HEK293 (cell line): ENCODE measurements around the gene S100A10.

Experiments
- CTCF ChIA-PET: fragments of 350-600 bp; formaldehyde crosslinking; extraction: SDS; loops from one replicate; lab custom pipeline; 2021; ENCODE audit warnings: antibody characterized with exemption; lab: Yijun Ruan, JAX
- POLR2A ChIA-PET: fragments of 300-600 bp; formaldehyde crosslinking; extraction: SDS; loops from one replicate; lab custom pipeline; 2020; ENCODE audit warnings: antibody characterized with exemption, inconsistent platforms; lab: Yijun Ruan, JAX
- H3K27ac ChIP-seq: fragments of 200-500 bp; sonication (Bioruptor generic); 2 replicates; pipeline ENCODE4 v1.5.1; 2014; ENCODE audit warnings: low read depth, low read length, control low read depth, inconsistent platforms; ENCODE audit errors: extremely low read depth
- H3K36me3 ChIP-seq, 2 experiments: fragments of 200-500 bp in 1 of 2; sonication (Bioruptor generic) in 1 of 2; 1 replicate in 1 of 2; 2 replicates in 1 of 2; pipeline ENCODE4 v1.5.1; 2014 to 2017; ENCODE audit warnings: inconsistent platforms in 2 of 2, low read length in 2 of 2; ENCODE audit not compliant: control insufficient read depth in 2 of 2, insufficient read depth in 1 of 2
- H3K4me1 ChIP-seq: fragments of 200-500 bp; sonication (Bioruptor generic); 2 replicates; pipeline ENCODE4 v1.5.1; 2014; ENCODE audit warnings: mild to moderate bottlenecking, low read length, inconsistent platforms; ENCODE audit not compliant: control insufficient read depth, insufficient read depth
- H3K4me3 ChIP-seq: 2 replicates; pipeline ENCODE4 v1.5.1; 2011; ENCODE audit warnings: low read depth, mild to moderate bottlenecking, control low read depth, low read length, moderate library complexity
- H3K9me3 ChIP-seq: fragments of 200-500 bp; sonication (Bioruptor generic); 2 replicates; pipeline ENCODE4 v1.5.1; 2014; ENCODE audit warnings: low read depth, low read length, inconsistent platforms; ENCODE audit not compliant: control insufficient read depth, insufficient read depth
- CTCF ChIP-seq: fragments of 450-650 bp; formaldehyde crosslinking; IDR thresholded peaks from 2 replicates; pipeline ENCODE4 v1.5.1; 2016; ENCODE audit warnings: missing biosample characterization, missing genetic modification characterization
- GLIS2 ChIP-seq: fragments of 450-650 bp; formaldehyde crosslinking; IDR thresholded peaks from 2 replicates; pipeline ENCODE4 v1.5.1; 2016; ENCODE audit warnings: missing biosample characterization, missing genetic modification characterization
- HOXD13 ChIP-seq: sonication (generic); formaldehyde crosslinking; IDR thresholded peaks from 2 replicates; pipeline ENCODE4 v1.8.0; 2022; ENCODE audit warnings: missing genetic modification reagents, borderline replicate concordance
- KLF8 ChIP-seq: fragments of 450-650 bp; formaldehyde crosslinking; IDR thresholded peaks from 2 replicates; pipeline ENCODE4 v1.5.1; 2016; ENCODE audit warnings: missing biosample characterization, missing genetic modification characterization
- KLF9 ChIP-seq: fragments of 450-650 bp; formaldehyde crosslinking; IDR thresholded peaks from 2 replicates; pipeline ENCODE4 v1.5.1; 2016; ENCODE audit warnings: missing biosample characterization, missing genetic modification characterization, low read depth
- PRDM10 ChIP-seq: fragments of 450-650 bp; formaldehyde crosslinking; IDR thresholded peaks from 2 replicates; pipeline ENCODE4 v1.5.1; 2016; ENCODE audit warnings: missing biosample characterization, missing genetic modification characterization
- SP2 ChIP-seq: fragments of 450-650 bp; formaldehyde crosslinking; IDR thresholded peaks from 2 replicates; pipeline ENCODE4 v1.5.1; 2016; ENCODE audit warnings: missing biosample characterization, missing genetic modification characterization
- SP7 ChIP-seq: fragments of 450-650 bp; formaldehyde crosslinking; IDR thresholded peaks from 2 replicates; pipeline ENCODE4 v1.5.1; 2016; ENCODE audit warnings: missing biosample characterization, missing genetic modification characterization
- ZBTB48 ChIP-seq: fragments of 450-650 bp; formaldehyde crosslinking; IDR thresholded peaks from 2 replicates; pipeline ENCODE4 v1.5.1; 2016; ENCODE audit warnings: missing biosample characterization, missing genetic modification characterization
- ZFHX2 ChIP-seq: fragments of 450-650 bp; formaldehyde crosslinking; conservative IDR thresholded peaks from 2 replicates; pipeline ENCODE4 v1.5.1; 2016; ENCODE audit warnings: missing biosample characterization, missing genetic modification characterization
- ZFP69B ChIP-seq: fragments of 450-650 bp; formaldehyde crosslinking; IDR thresholded peaks from 2 replicates; pipeline ENCODE4 v1.5.1; 2016; ENCODE audit warnings: missing biosample characterization, missing genetic modification characterization
- ZNF114 ChIP-seq: fragments of 450-650 bp; formaldehyde crosslinking; IDR thresholded peaks from 2 replicates; pipeline ENCODE4 v1.5.0; 2017; ENCODE audit warnings: missing biosample characterization, missing genetic modification characterization
- ZNF175 ChIP-seq: fragments of 450-650 bp; formaldehyde crosslinking; IDR thresholded peaks from 2 replicates; pipeline ENCODE4 v1.5.1; 2016; ENCODE audit warnings: missing biosample characterization, missing genetic modification characterization
- ZNF2 ChIP-seq: fragments of 450-650 bp; formaldehyde crosslinking; IDR thresholded peaks from 2 replicates; pipeline ENCODE4 v1.5.1; 2016; ENCODE audit warnings: missing biosample characterization, missing genetic modification characterization
- ZNF426 ChIP-seq: fragments of 450-650 bp; formaldehyde crosslinking; IDR thresholded peaks from 2 replicates; pipeline ENCODE4 v1.5.1; 2017; ENCODE audit warnings: missing biosample characterization, missing genetic modification characterization, mild to moderate bottlenecking, inconsistent platforms, moderate library complexity
- ZNF571 ChIP-seq: fragments of 450-650 bp; formaldehyde crosslinking; IDR thresholded peaks from 2 replicates; pipeline ENCODE4 v1.5.0; 2017; ENCODE audit warnings: missing biosample characterization, missing genetic modification characterization
- ZNF600 ChIP-seq: fragments of 450-650 bp; formaldehyde crosslinking; IDR thresholded peaks from 2 replicates; pipeline ENCODE4 v1.5.1; 2016; ENCODE audit warnings: missing biosample characterization, missing genetic modification characterization
- ZNF776 ChIP-seq: fragments of 450-650 bp; formaldehyde crosslinking; IDR thresholded peaks from 2 replicates; pipeline ENCODE4 v1.5.0; 2017; ENCODE audit warnings: missing biosample characterization, missing genetic modification characterization, borderline replicate concordance

The S100A10 gene

GRCh38 chr1:152005360-152005912 lies 11.8 kb upstream of the S100A10 start:
- no peak overlapping the region for H3K4me3 ChIP-seq
- no peak overlapping the region for H3K27ac ChIP-seq
- ChIA-PET CTCF (interaction anchor here (0.8 to 11.2 kb wide), 7 partner anchors 8 to 174 kb away, joined by 3 to 409 read pairs (median 9); no protein-coding TSS in a partner anchor), POLR2A (no interaction called here)
- no peaks in the 10 kb centered on the region for H3K9me3 ChIP-seq
- H3K4me1 ChIP-seq, result no peaks in the 10 kb centered on the region
- no peaks in the 10 kb centered on the region for H3K36me3 ChIP-seq
- TF ChIP-seq ZNF776 (no peak), ZBTB48 (tag by site-specific recombination) (peak; percentile 58), ZNF571 (tag by site-specific recombination) (no peak), ZNF2 (tag by site-specific recombination) (no peak), GLIS2 (tag by site-specific recombination) (no peak), SP2 (no peak), ZNF114 (tag by site-specific recombination) (no peak), ZNF175 (tag by site-specific recombination) (no peak), HOXD13 (CRISPR knock-in tag) (no peak)

GRCh38 chr1:152003846-152004442 lies 10.3 kb upstream of the S100A10 start:
- POLR2A ChIA-PET, result interaction anchor here (0.5 to 1.5 kb wide), 2 partner anchors 45 to 95 kb away, joined by 3 to 9 read pairs; partner anchors contain the start of gene THEM4
- Histone ChIP-seq H3K4me1 (no peaks in the 10 kb centered on the region), H3K27ac (no peak overlapping the region), H3K4me3 (no peak overlapping the region), H3K36me3 (no peaks in the 10 kb centered on the region), H3K9me3 (no peaks in the 10 kb centered on the region)
- CTCF ChIA-PET, result interaction anchor here (0.6 to 11.2 kb wide), 18 partner anchors 8 to 467 kb away, joined by 3 to 409 read pairs (median 5); partner anchors contain the start of gene THEM4
- peak; percentile 63 for TF ChIP-seq CTCF
- no peak for TF ChIP-seq ZFHX2 (tag by site-specific recombination)

- TF ChIP-seq ZNF600 (0 out of 2 replicates have a peak, but pooled peaks have one; percentile 36), ZNF426 (no peak)
- Histone ChIP-seq H3K9me3 (no peaks in the 10 kb centered on the region), H3K4me1 (no peaks in the 10 kb centered on the region), H3K4me3 (no peak overlapping the region), H3K27ac (no peak overlapping the region), H3K36me3 (no peaks in the 10 kb centered on the region)
- CTCF ChIA-PET, result interaction anchor here (0.7 to 11.2 kb wide), 17 partner anchors 10 to 466 kb away, joined by 3 to 409 read pairs (median 7); no protein-coding TSS in a partner anchor
- POLR2A ChIA-PET, result interaction anchor here (1.4 to 1.5 kb wide), 2 partner anchors 67 to 94 kb away, joined by 3 to 5 read pairs; partner anchors contain the start of gene THEM4
These were observed 9.3 kb upstream of the S100A10 start for GRCh38 chr1:152002960-152003359.

GRCh38 chr1:152001631-152002584 lies 8.2 kb upstream of the S100A10 start:
- no peak overlapping the region for H3K4me3 ChIP-seq
- no peaks in the 10 kb centered on the region for H3K9me3 ChIP-seq
- no peak overlapping the region for H3K27ac ChIP-seq
- H3K36me3 ChIP-seq, result no peaks in the 10 kb centered on the region
- ChIA-PET POLR2A (interaction anchor here (0.9 to 1.4 kb wide), 6 partner anchors 10 to 68 kb away, joined by 3 to 6 read pairs (median 4); partner anchors contain the start of gene S100A11), CTCF (interaction anchor here (0.5 to 11.2 kb wide), 48 partner anchors 8 to 535 kb away, joined by 3 to 409 read pairs (median 5); partner anchors contain the start of gene S100A10)
- H3K4me1 ChIP-seq, result no peaks in the 10 kb centered on the region
- TF ChIP-seq ZFP69B (tag by site-specific recombination) (peak; percentile 78), KLF8 (tag by site-specific recombination) (0 out of 2 replicates have a peak, but pooled peaks have one; percentile 49), PRDM10 (tag by site-specific recombination) (peak; percentile 22; the same call in 1 of the 2 replicates), SP7 (tag by site-specific recombination) (peak; percentile 25; the same call in 1 of the 2 replicates), KLF9 (tag by site-specific recombination) (peak; percentile 46; the same call in 1 of the 2 replicates)
